Duodenal mucosa (tissue), 2 donors: Measurements from ENCODE around the gene FGF11.

ENCODE experiments used
- H3K27ac ChIP-seq: one replicate; pipeline ENCODE4 v1.7.0; 2013; ENCODE audit warnings: low read depth, low read length
- H3K27me3 ChIP-seq, 2 donors: one replicate each; pipeline ENCODE4 v1.7.0; 2013; ENCODE audit warnings: low read length in 2 of 2, control low read depth in 1 of 2; ENCODE audit not compliant: insufficient read depth in 2 of 2, control insufficient read depth in 1 of 2
- H3K36me3 ChIP-seq, 2 donors: one replicate each; pipeline ENCODE4 v1.7.0; 2013; ENCODE audit warnings: low read length in 2 of 2, control low read depth in 1 of 2; ENCODE audit not compliant: insufficient read depth in 2 of 2, control insufficient read depth in 1 of 2
- H3K4me1 ChIP-seq, 2 donors: one replicate each; pipeline ENCODE4 v1.7.0; 2013; ENCODE audit warnings: low read length in 2 of 2, control low read depth in 1 of 2; ENCODE audit not compliant: insufficient read depth in 2 of 2, control insufficient read depth in 1 of 2
- H3K4me3 ChIP-seq, 2 donors: one replicate each; pipeline ENCODE4 v1.7.0; 2013; ENCODE audit warnings: low read length in 2 of 2, low read depth in 1 of 2
- H3K9ac ChIP-seq, 2 donors: one replicate each; pipeline ENCODE4 v1.7.0; 2013; ENCODE audit warnings: low read length in 2 of 2, low read depth in 1 of 2
- H3K9me3 ChIP-seq, 2 donors: one replicate each; pipeline ENCODE4 v1.7.0; 2013; ENCODE audit warnings: low read length in 2 of 2, control low read depth in 1 of 2; ENCODE audit not compliant: control insufficient read depth in 1 of 2

The FGF11 gene

DNA sequence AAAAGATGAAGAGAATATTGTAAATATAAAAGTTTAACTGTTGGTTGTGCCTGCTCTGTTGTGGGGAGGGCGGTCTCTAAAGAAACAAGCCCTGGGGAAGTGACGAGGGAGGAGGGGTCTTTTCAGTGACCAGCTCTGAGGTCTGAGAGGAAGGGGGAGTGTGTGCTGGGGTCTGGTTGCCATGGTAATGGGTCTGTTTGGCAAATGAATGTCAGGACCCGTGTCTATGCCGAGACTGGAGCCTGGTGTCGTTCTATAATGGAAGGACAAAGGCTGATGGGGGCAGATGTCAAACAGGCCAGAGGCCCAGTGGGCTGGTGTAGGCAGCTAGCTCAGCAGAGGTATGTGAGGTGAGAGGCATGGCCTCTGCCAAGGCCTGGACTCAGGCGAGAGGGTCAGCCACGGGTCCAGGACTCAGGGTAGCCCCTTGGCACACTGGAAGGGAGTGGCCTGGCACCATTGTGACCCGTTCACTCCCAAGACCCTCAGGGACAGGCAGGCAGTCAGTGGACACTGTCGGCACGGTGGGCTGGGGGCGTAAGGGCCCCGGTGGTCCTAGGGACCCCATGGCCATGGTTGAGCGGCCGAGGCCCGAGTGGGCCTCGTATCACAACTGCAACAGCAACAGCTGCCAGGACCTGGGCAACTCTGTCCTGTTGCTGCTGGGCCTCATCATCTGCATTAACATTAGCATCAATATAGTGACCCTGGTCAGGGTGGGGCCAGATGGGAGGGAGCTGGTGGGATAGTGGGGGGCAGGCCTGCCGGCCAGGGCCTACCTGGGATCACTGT lies 19.3 kb upstream of the FGF11 start, which contains the start of gene SPEM1:
Gene SPEM1 (plus strand): TSS at position 506 of the 792 bp plus-strand sequence. CDS start 61 bp downstream, at position 567.
- Histone ChIP-seq H3K4me3 (no peak within 1 kb of the TSS), H3K27ac (no peak within 1 kb of the TSS), H3K9me3 (no peaks in the 10 kb centered on the region), H3K36me3 (no peaks in the 10 kb centered on the region), H3K4me1 (no peaks in the 10 kb centered on the region), H3K27me3 (peaks cover 0 to 3% of the 10 kb centered on the region in 2 donors), H3K9ac (no peak within 1 kb of the TSS)

DNA sequence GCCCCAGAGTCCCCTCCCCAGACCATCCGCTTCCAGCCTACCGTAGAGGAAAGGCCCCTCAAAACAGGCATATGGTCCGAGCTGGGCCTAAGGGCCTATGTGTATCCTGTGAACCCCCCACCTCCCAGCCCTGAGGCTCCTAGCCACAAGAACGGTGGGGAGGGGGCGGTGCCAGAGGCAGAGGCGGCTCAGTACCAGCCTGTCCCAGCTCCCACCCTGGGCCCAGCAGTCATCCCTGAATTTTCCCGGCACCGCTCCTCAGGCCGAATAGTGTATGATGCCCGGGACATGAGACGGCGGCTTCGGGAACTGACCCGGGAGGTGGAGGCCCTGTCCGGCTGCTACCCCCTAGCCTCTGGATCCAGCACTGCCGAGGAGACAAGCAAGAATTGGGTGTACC lies 18.1 kb upstream of the FGF11 start:
- Histone ChIP-seq H3K27ac (no peak overlapping the region), H3K4me1 (no peaks in the 10 kb centered on the region), H3K9ac (no peak overlapping the region)

DNA sequence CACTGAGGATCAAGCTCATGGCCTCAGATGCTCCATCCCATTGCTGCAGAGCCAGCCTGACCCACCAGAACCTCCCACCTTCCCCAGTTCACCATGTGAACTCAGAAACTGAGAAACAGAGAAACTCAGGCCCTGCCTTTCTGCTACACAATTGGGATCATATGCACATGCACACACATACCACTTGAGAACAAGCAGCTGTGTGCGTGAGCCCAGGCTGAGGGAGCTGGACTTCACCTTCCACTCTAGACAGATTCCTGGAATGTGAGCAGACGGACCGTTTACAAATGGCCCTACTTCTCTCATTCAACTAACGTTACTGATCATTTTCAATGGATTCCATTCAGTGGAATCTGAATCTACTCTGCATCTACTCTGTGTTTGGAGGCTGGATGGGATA lies 15.6 kb upstream of the FGF11 start:
- Histone ChIP-seq H3K27me3 (peaks cover 0 to 3% of the 10 kb centered on the region in 2 donors), H3K27ac (no peak overlapping the region), H3K36me3 (no peaks in the 10 kb centered on the region), H3K4me1 (no peaks in the 10 kb centered on the region), H3K9ac (no peak overlapping the region), H3K9me3 (no peaks in the 10 kb centered on the region), H3K4me3 (no peak overlapping the region)

More for the DNA sequence above, 18.1 kb upstream of the FGF11 start:
- no peak overlapping the region for H3K4me3 ChIP-seq
- H3K9me3 ChIP-seq: no peaks in the 10 kb centered on the region
- H3K27me3 ChIP-seq: peaks cover 0 to 3% of the 10 kb centered on the region in 2 donors
- H3K36me3 ChIP-seq: no peaks in the 10 kb centered on the region

DNA sequence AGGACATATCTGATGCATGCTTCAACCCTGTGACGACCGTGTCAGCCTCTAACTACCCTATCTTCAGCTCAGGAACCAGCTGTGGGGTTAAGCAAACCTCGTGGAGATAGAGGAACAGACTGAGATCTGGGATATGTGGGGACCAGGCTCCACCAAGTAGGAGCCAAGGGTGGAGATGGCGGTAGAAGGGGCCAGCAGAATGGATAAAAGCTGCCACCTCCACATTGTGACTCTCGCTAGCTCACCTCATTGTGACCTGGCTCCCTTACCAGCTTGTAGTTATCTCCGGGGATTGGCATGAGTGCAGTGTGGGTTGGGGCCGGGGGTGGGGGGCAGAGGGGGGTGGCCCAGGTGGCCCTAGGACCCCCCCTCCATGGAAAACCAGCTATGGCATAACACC lies 14.0 kb upstream of the FGF11 start, which contains the start of gene SPEM2:
Gene SPEM2 (plus strand): TSS at position 301 of the 400 bp plus-strand sequence. CDS start 73 bp downstream, at position 374.
- Histone ChIP-seq H3K9me3 (no peaks in the 10 kb centered on the region), H3K4me3 (no peak within 1 kb of the TSS), H3K9ac (no peak within 1 kb of the TSS), H3K4me1 (no peaks in the 10 kb centered on the region), H3K36me3 (no peaks in the 10 kb centered on the region), H3K27ac (no peak within 1 kb of the TSS), H3K27me3 (peaks cover 0 to 3% of the 10 kb centered on the region in 2 donors)

DNA sequence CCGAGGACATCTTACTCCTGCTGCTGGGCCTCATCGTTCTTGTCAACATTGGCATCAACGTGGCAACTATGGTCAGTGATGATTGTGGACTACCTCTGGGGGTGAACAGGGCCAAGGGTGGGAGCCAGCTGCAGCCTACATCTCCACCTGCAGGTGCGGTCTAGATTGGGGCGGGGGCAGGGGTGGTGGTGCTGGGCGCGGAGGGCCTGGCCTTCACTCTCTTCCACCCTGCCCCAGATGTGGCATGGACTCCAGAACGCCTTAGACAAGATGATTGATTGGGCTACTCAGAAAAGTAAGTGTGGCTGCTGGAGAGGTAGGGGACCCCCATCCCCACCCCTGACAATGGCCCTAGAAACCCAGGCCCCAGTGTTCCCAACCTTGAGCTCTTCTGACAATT lies 13.6 kb upstream of the FGF11 start:
- no peaks in the 10 kb centered on the region for H3K36me3 ChIP-seq

DNA sequence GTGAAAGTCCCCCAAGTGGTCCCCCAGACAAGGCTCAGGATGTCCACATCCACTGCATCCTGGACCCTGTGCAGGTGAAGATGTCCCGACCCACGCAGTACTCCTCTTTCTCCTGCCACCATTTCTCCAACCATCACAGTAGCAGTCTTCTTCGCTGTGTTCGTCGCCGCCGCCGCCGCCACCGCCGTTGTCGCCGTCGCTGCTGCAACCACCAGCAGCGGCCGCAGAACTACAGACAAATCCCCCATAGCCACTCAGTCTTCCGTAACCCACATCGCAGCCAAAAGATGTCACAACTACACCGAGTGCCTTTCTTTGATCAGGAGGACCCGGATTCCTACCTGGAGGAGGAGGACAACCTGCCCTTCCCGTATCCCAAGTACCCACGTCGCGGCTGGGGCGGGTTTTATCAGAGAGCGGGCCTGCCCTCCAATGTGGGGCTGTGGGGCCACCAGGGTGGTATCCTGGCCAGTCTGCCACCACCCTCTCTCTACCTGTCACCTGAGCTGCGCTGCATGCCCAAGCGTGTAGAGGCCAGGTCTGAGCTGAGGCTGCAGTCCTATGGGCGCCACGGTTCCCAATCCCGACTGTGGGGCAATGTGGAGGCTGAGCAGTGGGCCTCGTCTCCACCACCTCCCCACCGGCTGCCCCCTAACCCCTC lies 13.0 kb upstream of the FGF11 start:
- no peaks in the 10 kb centered on the region for H3K36me3 ChIP-seq
- H3K9ac ChIP-seq: no peak overlapping the region
- no peak overlapping the region for H3K4me3 ChIP-seq
- no peak overlapping the region for H3K27ac ChIP-seq
- H3K4me1 ChIP-seq: no peaks in the 10 kb centered on the region
- H3K9me3 ChIP-seq: no peaks in the 10 kb centered on the region
- peaks cover 0 to 3% of the 10 kb centered on the region in 2 donors for H3K27me3 ChIP-seq

More for the DNA sequence above, 13.6 kb upstream of the FGF11 start:
- Histone ChIP-seq H3K27me3 (peaks cover 0 to 3% of the 10 kb centered on the region in 2 donors), H3K9ac (no peak overlapping the region), H3K9me3 (no peaks in the 10 kb centered on the region), H3K4me3 (no peak overlapping the region), H3K4me1 (no peaks in the 10 kb centered on the region), H3K27ac (no peak overlapping the region)

DNA sequence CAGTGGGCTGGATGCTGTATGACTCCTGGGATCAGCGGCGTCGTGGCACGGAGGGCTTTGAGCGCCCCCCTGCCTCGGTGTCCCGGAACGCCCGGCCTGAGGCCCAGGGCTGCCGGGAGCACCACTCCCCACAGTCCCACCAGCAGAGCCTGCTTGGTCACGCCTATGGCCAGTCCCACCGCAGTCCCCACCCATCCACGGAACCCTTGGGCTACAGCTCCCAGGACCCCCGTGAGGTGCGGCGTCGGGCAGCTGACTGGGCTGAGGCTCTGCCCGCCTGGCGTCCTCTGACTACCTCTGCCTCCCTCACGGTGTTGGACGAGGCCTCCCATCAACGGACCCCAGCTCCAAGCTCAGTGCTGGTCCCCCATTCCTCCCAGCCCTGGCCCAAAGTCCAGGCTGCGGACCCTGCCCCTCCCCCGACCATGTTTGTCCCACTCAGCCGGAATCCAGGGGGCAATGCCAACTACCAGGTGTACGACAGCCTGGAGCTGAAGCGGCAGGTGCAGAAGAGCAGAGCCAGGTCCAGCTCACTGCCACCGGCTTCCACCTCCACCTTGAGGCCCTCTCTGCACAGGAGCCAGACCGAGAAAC lies 12.3 kb upstream of the FGF11 start:
- Histone ChIP-seq H3K4me1 (no peaks in the 10 kb centered on the region), H3K36me3 (no peaks in the 10 kb centered on the region), H3K9ac (no peak overlapping the region), H3K9me3 (no peaks in the 10 kb centered on the region), H3K27ac (no peak overlapping the region), H3K4me3 (no peak overlapping the region), H3K27me3 (peaks cover 0 to 3% of the 10 kb centered on the region in 2 donors)

DNA sequence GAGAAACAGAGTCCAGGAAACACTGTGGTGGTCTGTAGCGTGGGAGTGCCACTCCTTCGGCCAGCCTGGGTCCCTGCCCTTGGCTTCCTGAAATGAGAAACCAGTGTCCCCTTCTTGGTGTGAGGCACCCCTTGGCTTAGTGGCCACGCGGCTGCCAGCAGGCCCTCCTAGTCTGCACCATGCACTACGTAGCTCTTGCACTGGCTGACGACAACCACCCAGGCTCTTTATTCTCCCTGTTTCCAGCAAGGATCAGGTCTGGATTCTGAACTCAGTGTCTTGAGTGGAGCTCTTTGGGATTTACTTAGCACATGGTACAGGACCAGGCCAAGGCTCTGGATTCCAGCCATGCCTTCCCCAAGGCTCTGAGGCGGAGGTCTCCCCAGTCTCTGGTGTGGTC lies 11.8 kb upstream of the FGF11 start:
- H3K27ac ChIP-seq: no peak overlapping the region
- no peaks in the 10 kb centered on the region for H3K36me3 ChIP-seq
- no peaks in the 10 kb centered on the region for H3K4me1 ChIP-seq
- peaks cover 0 to 3% of the 10 kb centered on the region in 2 donors for H3K27me3 ChIP-seq
- H3K9me3 ChIP-seq: no peaks in the 10 kb centered on the region
- no peak overlapping the region for H3K4me3 ChIP-seq
- no peak overlapping the region for H3K9ac ChIP-seq

DNA sequence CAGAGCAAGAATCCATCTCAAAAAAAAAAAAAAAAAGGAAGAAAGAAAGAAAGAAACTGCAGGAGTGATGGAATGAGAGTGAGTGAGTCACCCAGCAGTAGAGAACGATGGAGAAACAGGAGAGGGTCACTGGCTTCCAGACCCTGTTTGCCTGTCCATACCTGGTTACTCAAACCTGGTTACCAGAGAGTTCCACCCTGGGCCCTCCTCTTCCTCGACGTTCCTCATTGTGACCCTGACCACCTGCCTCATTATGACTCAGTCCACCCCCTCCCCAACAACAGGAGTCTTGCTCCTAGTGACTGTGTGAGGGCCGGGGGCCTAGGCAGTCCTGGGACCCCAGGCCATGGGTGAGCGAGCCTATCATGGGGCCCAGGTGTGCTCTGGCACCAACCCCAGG lies 10.8 kb upstream of the FGF11 start, which contains the start of gene SPEM3:
Gene SPEM3 (plus strand): TSS at position 301 of the 400 bp plus-strand sequence. CDS start 46 bp downstream, at position 347.
- H3K4me3 ChIP-seq: no peak within 1 kb of the TSS
- no peaks in the 10 kb centered on the region for H3K9me3 ChIP-seq
- peaks cover 0 to 2% of the 10 kb centered on the region in 2 donors for H3K27me3 ChIP-seq
- no peak within 1 kb of the TSS for H3K27ac ChIP-seq
- no peaks in the 10 kb centered on the region for H3K4me1 ChIP-seq
- H3K9ac ChIP-seq: no peak within 1 kb of the TSS
- H3K36me3 ChIP-seq: no peaks in the 10 kb centered on the region

DNA sequence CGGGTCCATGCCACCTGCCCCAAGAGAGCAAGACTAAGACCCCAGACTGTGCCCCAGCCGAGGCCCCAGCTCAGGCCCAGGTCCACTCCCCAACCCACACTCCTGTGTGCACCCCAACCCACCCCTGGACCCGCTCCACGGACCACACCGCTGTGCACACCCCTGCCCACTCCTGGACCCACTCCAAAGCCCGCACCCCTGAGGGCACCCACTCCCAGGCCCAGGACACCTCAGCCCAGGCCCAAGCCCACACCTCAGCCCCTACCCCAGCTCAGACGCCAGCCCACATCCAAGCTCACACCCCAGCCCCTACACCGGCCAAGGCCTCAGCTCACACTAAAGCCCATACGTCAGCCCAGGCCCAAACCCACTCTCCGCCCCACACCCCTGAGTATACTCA lies 9.6 kb upstream of the FGF11 start:
- Histone ChIP-seq H3K36me3 (no peaks in the 10 kb centered on the region), H3K27me3 (no peaks in the 10 kb centered on the region), H3K4me1 (no peaks in the 10 kb centered on the region), H3K9ac (no peak overlapping the region), H3K9me3 (no peaks in the 10 kb centered on the region), H3K4me3 (no peak overlapping the region), H3K27ac (no peak overlapping the region)
